ENCODE results near the gene ATP1A4. TPM values are rescaled to one million over a fixed set of nuclear protein-coding genes. Genes with fewer than 3 reads are reported as not detected.

ATP1A4 gene
- total and polyA plus RNA-seq, 2 of the 13 experiments (the other 11 are each of a cell fraction or from before 2014, with no cell fraction given) = not detected

DNA sequence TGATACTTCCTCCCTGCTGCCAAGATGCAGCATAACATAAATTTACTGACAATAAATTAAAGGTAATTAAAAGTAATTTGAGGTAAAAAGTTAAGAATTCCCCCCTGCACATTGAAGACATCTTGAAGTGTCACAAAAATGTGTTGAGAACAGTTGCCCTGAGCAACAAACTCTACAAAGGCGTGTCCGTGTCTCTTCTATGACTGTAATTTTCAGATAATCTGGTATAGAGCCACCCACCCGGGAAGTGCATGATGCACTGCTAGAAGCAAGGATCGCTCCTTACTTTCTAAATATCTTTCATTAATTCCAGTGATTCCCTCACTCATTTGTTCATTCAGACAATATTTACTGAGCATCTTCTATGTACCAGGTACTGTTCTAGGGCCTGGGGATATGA lies 27.9 kb downstream of the ATP1A4 start (continued):
- TF ChIP-seq NFIC (IDR thresholded peaks at IDR 0.05; ENCODE audit: low read length) (no peak), JUND (CRISPR knock-in tag; IDR thresholded peaks at IDR 0.05) (no peak)
- TF ChIP-seq, protein P1, sequence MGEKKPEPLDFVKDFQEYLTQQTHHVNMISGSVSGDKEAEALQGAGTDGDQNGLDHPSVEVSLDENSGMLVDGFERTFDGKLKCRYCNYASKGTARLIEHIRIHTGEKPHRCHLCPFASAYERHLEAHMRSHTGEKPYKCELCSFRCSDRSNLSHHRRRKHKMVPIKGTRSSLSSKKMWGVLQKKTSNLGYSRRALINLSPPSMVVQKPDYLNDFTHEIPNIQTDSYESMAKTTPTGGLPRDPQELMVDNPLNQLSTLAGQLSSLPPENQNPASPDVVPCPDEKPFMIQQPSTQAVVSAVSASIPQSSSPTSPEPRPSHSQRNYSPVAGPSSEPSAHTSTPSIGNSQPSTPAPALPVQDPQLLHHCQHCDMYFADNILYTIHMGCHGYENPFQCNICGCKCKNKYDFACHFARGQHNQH (CRISPR knock-in tag; IDR thresholded peaks at IDR 0.05) = no peak

GRCh38 chr1:160186246-160186645 lies 34.8 kb downstream of the ATP1A4 start:
- TF ChIP-seq POGK (CRISPR knock-in tag; conservative IDR thresholded peaks at IDR 0.05) (no peak), ISX (CRISPR knock-in tag; conservative IDR thresholded peaks at IDR 0.05) (no peak), SETDB1 (CRISPR knock-in tag; IDR thresholded peaks at IDR 0.05; ENCODE audit: borderline replicate concordance) (no peak), MAFK (conservative IDR thresholded peaks at IDR 0.05 in 1 of 2, IDR thresholded peaks at IDR 0.05 in 1 of 2; ENCODE audit: low read length in 2 of 2) (no peak), THAP7 (CRISPR knock-in tag; IDR thresholded peaks at IDR 0.05) (no peak), GTF3A (CRISPR knock-in tag; conservative IDR thresholded peaks at IDR 0.05) (no peak), CREM (IDR thresholded peaks at IDR 0.05) (no peak), CREM (CRISPR knock-in tag; IDR thresholded peaks at IDR 0.05) (no peak), ATF6 (CRISPR knock-in tag; conservative IDR thresholded peaks at IDR 0.05) (no peak), DR1 (CRISPR knock-in tag; IDR thresholded peaks at IDR 0.05) (no peak), TEAD2 (CRISPR knock-in tag; IDR thresholded peaks at IDR 0.05) (no peak), ELF4 (CRISPR knock-in tag; IDR thresholded peaks at IDR 0.05; ENCODE audit: borderline replicate concordance) (no peak), ZNF776 (CRISPR knock-in tag; IDR thresholded peaks at IDR 0.05) (no peak)
- Histone ChIP-seq H3K9ac (ENCODE audit: insufficient read depth, low read depth, low read length) (no peak overlapping the region), H4K20me1 (ENCODE audit: insufficient read depth, low read length) (no peaks in the 10 kb centered on the region), H3K4me3 (replicated peaks in 1 of 3; ENCODE audit: insufficient read depth in 1 of 3, low read depth in 2 of 3, low read length in 3 of 3) (no peak overlapping the region), H3K27ac (ENCODE audit: extremely low read length, insufficient read depth, low read length) (no peak overlapping the region), H3K27me3 (ENCODE audit: control insufficient read depth in 1 of 2, insufficient read depth in 2 of 2, low read length in 2 of 2) (peaks cover 1 to 18% of the 10 kb centered on the region in 2 experiments; a peak in 3 of 5 replicates), H3K9me3 (ENCODE audit: low read length) (no peaks in the 10 kb centered on the region), H3K36me3 (replicated peaks in 1 of 2; ENCODE audit: control insufficient read depth in 1 of 2, insufficient read depth in 2 of 2, low read length in 2 of 2) (no peaks in the 10 kb centered on the region), H2AFZ (ENCODE audit: low read length) (no peak overlapping the region), H3K79me2 (ENCODE audit: insufficient read depth, low read length) (no peaks in the 10 kb centered on the region), H3K4me1 (ENCODE audit: insufficient read depth, low read length) (peaks cover 9% of the 10 kb centered on the region), H3K4me2 (ENCODE audit: low read depth, low read length) (no peak overlapping the region)
- no peak for ATAC-seq
- in situ Hi-C loops (cut with HindIII; ENCODE audit: extremely low pct_ligation_motif_present, low pct_unique_long_range_greater_than_20kb) (no loop called here), intact Hi-C loops (cut with micrococcal nuclease; ENCODE audit: unreplicated experiment) (no loop called here)
- CTCF ChIA-PET (ENCODE audit: low intra/inter-chr PET ratio, low total read pairs) = no interaction called here
- BruUV-seq (replicated peaks) = no TSS peak
- POLR2A ChIA-PET = no interaction called here
- no peak for DNase-seq (ENCODE audit: low spot score)
- 68% methylated on average over 7 of the region's 7 CpGs for WGBS (ENCODE audit: low lambda C conversion rate)
- no peak for FAIRE-seq

Data from HepG2 (cell line).